Neuronal stem cell (in vitro differentiated cells): ENCODE measurements around the gene CDK18.

ENCODE experiments used
- DNase-seq: peaks from one replicate; pipeline ENCODE4 v3.0.0-alpha.2; 2013; ENCODE audit warnings: low spot score
- H2AFZ ChIP-seq: one replicate; pipeline ENCODE4 v1.6.1; 2013; ENCODE audit warnings: mild to moderate bottlenecking, low read length, inconsistent platforms
- H2AK5ac ChIP-seq: 2 replicates; pipeline ENCODE4 v1.6.1; 2013; ENCODE audit warnings: low read depth, mild to moderate bottlenecking, inconsistent platforms, low read length, moderate library complexity, mixed read lengths
- H2BK120ac ChIP-seq: 2 replicates; pipeline ENCODE4 v1.6.1; 2013; ENCODE audit warnings: low read depth, mild to moderate bottlenecking, inconsistent platforms, low read length, moderate library complexity, mixed read lengths
- H2BK12ac ChIP-seq: one replicate; pipeline ENCODE4 v1.6.1; 2013; ENCODE audit warnings: low read length, inconsistent platforms
- H2BK15ac ChIP-seq: 2 replicates; pipeline ENCODE4 v1.6.1; 2013; ENCODE audit warnings: mild to moderate bottlenecking, low read length, inconsistent platforms, mixed read lengths
- H2BK5ac ChIP-seq: one replicate; pipeline ENCODE4 v1.6.1; 2013; ENCODE audit warnings: inconsistent platforms, mild to moderate bottlenecking, low read length, moderate library complexity
- H3K14ac ChIP-seq: one replicate; pipeline ENCODE4 v1.6.1; 2013; ENCODE audit warnings: low read length, inconsistent platforms
- H3K18ac ChIP-seq: 2 replicates; pipeline ENCODE4 v1.6.1; 2013; ENCODE audit warnings: low read length, inconsistent platforms
- H3K23ac ChIP-seq: 2 replicates; pipeline ENCODE4 v1.6.1; 2013; ENCODE audit warnings: low read depth, mild to moderate bottlenecking, mixed read lengths, low read length, inconsistent platforms; ENCODE audit not compliant: poor library complexity
- H3K27ac ChIP-seq: replicated peaks from 3 replicates; pipeline ENCODE4 v1.5.1; 2013; ENCODE audit warnings: low read length, inconsistent platforms
- H3K27me3 ChIP-seq, 3 experiments: 2 replicates each; pipeline ENCODE4 v1.6.1; 2013; ENCODE audit warnings: low read length in 3 of 3, mild to moderate bottlenecking in 2 of 3, inconsistent platforms in 1 of 3, low read depth in 1 of 3, mixed read lengths in 1 of 3, moderate library complexity in 1 of 3; ENCODE audit not compliant: control insufficient read depth in 3 of 3, insufficient read depth in 3 of 3
- H3K36me3 ChIP-seq, 2 donors: replicated peaks in 1 of 2; 2 replicates each; pipeline ENCODE4 v1.6.1; 2013; ENCODE audit warnings: low read length in 2 of 2; ENCODE audit not compliant: control insufficient read depth in 2 of 2, insufficient read depth in 2 of 2
- H3K4ac ChIP-seq: 2 replicates; pipeline ENCODE4 v1.6.1; 2013; ENCODE audit warnings: inconsistent platforms, mild to moderate bottlenecking, low read length, moderate library complexity
- H3K4me1 ChIP-seq, 2 donors: 1 replicate in 1 of 2; 2 replicates in 1 of 2; pipeline ENCODE4 v1.6.1; 2013; ENCODE audit warnings: low read length in 2 of 2, low read depth in 1 of 2; ENCODE audit not compliant: control insufficient read depth in 2 of 2, insufficient read depth in 1 of 2
- H3K4me2 ChIP-seq: one replicate; pipeline ENCODE4 v1.6.1; 2013; ENCODE audit warnings: mild to moderate bottlenecking, low read length, inconsistent platforms; ENCODE audit not compliant: insufficient read depth, poor library complexity, severe bottlenecking
- H3K4me3 ChIP-seq, 2 donors: 2 replicates each; pipeline ENCODE4 v1.5.1; 2013; ENCODE audit warnings: low read length in 2 of 2, mild to moderate bottlenecking in 2 of 2, inconsistent platforms in 1 of 2, moderate library complexity in 1 of 2
- H3K79me1 ChIP-seq: one replicate; pipeline ENCODE4 v1.6.1; 2013; ENCODE audit warnings: low read depth, mild to moderate bottlenecking, inconsistent platforms, low read length, moderate library complexity
- H3K9ac ChIP-seq: one replicate; pipeline ENCODE4 v1.6.1; 2013; ENCODE audit warnings: mild to moderate bottlenecking, low read depth, low read length, inconsistent platforms; ENCODE audit not compliant: poor library complexity
- H3K9me3 ChIP-seq, 2 donors: replicated peaks in 1 of 2; 2 replicates each; pipeline versions ENCODE3 to v1.6.1; 2013; ENCODE audit warnings: low read length in 2 of 2, mild to moderate bottlenecking in 2 of 2, inconsistent platforms in 1 of 2, low read depth in 1 of 2, mixed read lengths in 1 of 2, moderate library complexity in 1 of 2; ENCODE audit not compliant: control insufficient read depth in 2 of 2, insufficient read depth in 1 of 2
- H4K8ac ChIP-seq: one replicate; pipeline ENCODE4 v1.6.1; 2013; ENCODE audit warnings: low read depth, mild to moderate bottlenecking, inconsistent platforms, low read length, moderate library complexity
- H4K91ac ChIP-seq: one replicate; pipeline ENCODE4 v1.6.1; 2013; ENCODE audit warnings: low read length, low read depth, mild to moderate bottlenecking, inconsistent platforms; ENCODE audit not compliant: poor library complexity
- WGBS, 2 donors: extraction: QIAGEN DNeasy Blood & Tissue Kit; methylation state at CpG; one replicate each; pipeline ENCODE4 v1.1.7; 2013; ENCODE audit warnings: missing lambda C conversion rate in 2 of 2, mixed read lengths in 1 of 2; ENCODE audit not compliant: insufficient read length in 2 of 2, insufficient replicate concordance in 1 of 2; ENCODE audit errors: extremely low coverage in 2 of 2; 5-methylcytosine and 5-hydroxymethylcytosine counted together

CDK18 gene

GRCh38 chr1:205456383-205456867 lies 48.0 kb upstream of the CDK18 start:
- Histone ChIP-seq H2AFZ (peak overlapping the region; percentile 90), H3K4me3 (peak overlapping the region; percentile 50 to 99), H3K18ac (peak overlapping the region; percentile 100), H3K14ac (peak overlapping the region; percentile 97), H4K91ac (peak overlapping the region; percentile 99), H3K4me1 (peaks cover 4 to 31% of the 10 kb centered on the region in 2 donors), H3K79me1 (peaks cover 4% of the 10 kb centered on the region), H3K9ac (peak overlapping the region; percentile 99), H2BK15ac (peak overlapping the region; percentile 56), H3K9me3 (no peaks in the 10 kb centered on the region), H3K4me2 (peak overlapping the region; percentile 78), H2BK5ac (peak overlapping the region; percentile 96), H3K23ac (peak overlapping the region; percentile 86), H3K4ac (peak overlapping the region; percentile 94), H2AK5ac (peak overlapping the region; percentile 95), H3K27me3 (peaks cover 0 to 92% (median 0%) of the 10 kb centered on the region in 3 experiments), H2BK120ac (peak overlapping the region; percentile 90), H3K36me3 (peaks cover 0 to 10% of the 10 kb centered on the region in 2 donors), H4K8ac (peak overlapping the region; percentile 76), H3K27ac (peak overlapping the region; percentile 96), H2BK12ac (peak overlapping the region; percentile 89)
- DNase-seq = no peak
- no CpG with 5 or more reads among the region's 47 CpGs for WGBS, 2 donors

GRCh38 chr1:205456868-205457745 lies 47.4 kb upstream of the CDK18 start:
- Histone ChIP-seq H4K8ac (no peak overlapping the region), H2BK12ac (no peak overlapping the region), H2BK5ac (peak overlapping the region; percentile 96), H3K4me1 (peaks cover 4 to 30% of the 10 kb centered on the region in 2 donors), H3K4ac (peak overlapping the region; percentile 94), H2AK5ac (peak overlapping the region; percentile 95), H2BK15ac (no peak overlapping the region), H3K4me2 (peak overlapping the region; percentile 35), H2AFZ (peak overlapping the region; percentile 90), H3K9ac (peak overlapping the region; percentile 99), H3K27ac (peak overlapping the region; percentile 96), H3K23ac (peak overlapping the region; percentile 86), H3K79me1 (peaks cover 4% of the 10 kb centered on the region), H3K36me3 (peaks cover 0 to 10% of the 10 kb centered on the region in 2 donors), H2BK120ac (peak overlapping the region; percentile 90), H3K14ac (no peak overlapping the region), H3K9me3 (no peaks in the 10 kb centered on the region), H3K4me3 (peak overlapping the region; percentile 50 to 99), H4K91ac (peak overlapping the region; percentile 99), H3K27me3 (peaks cover 0 to 89% (median 0%) of the 10 kb centered on the region in 3 experiments), H3K18ac (peak overlapping the region; percentile 100)
- no peak for DNase-seq
- no CpG with 5 or more reads among the region's 74 CpGs for WGBS, 2 donors

- H2AK5ac ChIP-seq = no peak overlapping the region
- no CpG with 5 or more reads among the region's 6 CpGs for WGBS, 2 donors
- no peak overlapping the region for H3K4me2 ChIP-seq
- no peak overlapping the region for H3K27ac ChIP-seq
- no peaks in the 10 kb centered on the region for H3K9me3 ChIP-seq
- H2BK15ac ChIP-seq = no peak overlapping the region
- no peak overlapping the region for H4K8ac ChIP-seq
- H3K14ac ChIP-seq = no peak overlapping the region
- H3K27me3 ChIP-seq = peaks cover 0 to 82% (median 0%) of the 10 kb centered on the region in 3 experiments
- H3K36me3 ChIP-seq = peaks cover 0 to 4% of the 10 kb centered on the region in 2 donors
- H3K79me1 ChIP-seq = peaks cover 4% of the 10 kb centered on the region
- H3K23ac ChIP-seq = no peak overlapping the region
- no peak overlapping the region for H2AFZ ChIP-seq
- H3K4me1 ChIP-seq = peaks cover 4 to 16% of the 10 kb centered on the region in 2 donors
- no peak overlapping the region for H3K18ac ChIP-seq
- H2BK120ac ChIP-seq = no peak overlapping the region
- H4K91ac ChIP-seq = no peak overlapping the region
- H2BK12ac ChIP-seq = no peak overlapping the region
- no peak overlapping the region for H2BK5ac ChIP-seq
- no peak for DNase-seq
- no peak overlapping the region for H3K4me3 ChIP-seq
- H3K4ac ChIP-seq = no peak overlapping the region
- H3K9ac ChIP-seq = no peak overlapping the region
These were observed 45.5 kb upstream of the CDK18 start for GRCh38 chr1:205458777-205459566.
